Measurements from ENCODE around the gene DMRT2. TPM values are rescaled to one million over a fixed set of nuclear protein-coding genes. Genes with fewer than 3 reads are reported as not detected.

The DMRT2 gene
- total and polyA plus RNA-seq, 12 donors: 0.11 to 1.3 (median 0.27) TPM; not detected in 8

GRCh38 chr9:1025131-1025530 lies 25.0 kb upstream of the DMRT2 start:
- TF ChIP-seq CTCF (IDR thresholded peaks at IDR 0.05) (no peak), POLR2A (IDR thresholded peaks at IDR 0.05) (no peak)
- intact Hi-C loops (cut with DNase I): no loop called here
- WGBS, 4 donors: 48 to 73% (median 70%) methylated on average over 8 of the region's 8 CpGs

GRCh38 chr9:1026219-1026618 lies 23.9 kb upstream of the DMRT2 start:
- Histone ChIP-seq H3K4me3 (no peak overlapping the region), H3K36me3 (replicated peaks in 1 of 2) (no peaks in the 10 kb centered on the region), H3K9me3 (replicated peaks in 1 of 3) (peaks cover 0 to 5% (median 0%) of the 10 kb centered on the region in 3 donors), H3K27ac (no peak overlapping the region), H3K27me3 (peaks cover 13% of the 10 kb centered on the region), H3K4me1 (replicated peaks in 1 of 2) (no peaks in the 10 kb centered on the region)
- DNase-seq: no peak
- intact Hi-C loops (cut with DNase I): no loop called here
- TF ChIP-seq POLR2A (IDR thresholded peaks at IDR 0.05) (no peak), CTCF (IDR thresholded peaks at IDR 0.05) (no peak)

More at GRCh38 chr9:1025131-1025530, 25.0 kb upstream of the DMRT2 start:
- no peak for DNase-seq
- Histone ChIP-seq H3K4me1 (replicated peaks in 1 of 2) (no peaks in the 10 kb centered on the region), H3K9me3 (replicated peaks in 1 of 3) (peaks cover 0 to 5% (median 0%) of the 10 kb centered on the region in 3 donors), H3K27me3 (peaks cover 15% of the 10 kb centered on the region), H3K4me3 (no peak overlapping the region), H3K27ac (no peak overlapping the region), H3K36me3 (replicated peaks in 1 of 2) (no peaks in the 10 kb centered on the region)

- Histone ChIP-seq H3K27ac (no peak overlapping the region), H3K27me3 (no peaks in the 10 kb centered on the region), H3K9me3 (replicated peaks in 1 of 3) (no peaks in the 10 kb centered on the region), H3K4me1 (replicated peaks in 1 of 2) (no peaks in the 10 kb centered on the region), H3K36me3 (replicated peaks in 1 of 2) (no peaks in the 10 kb centered on the region), H3K4me3 (no peak overlapping the region)
- WGBS, 4 donors: 52 to 61% (median 57%) methylated on average over 8 of the region's 8 CpGs
- intact Hi-C loops (cut with DNase I): no loop called here
- DNase-seq: no peak
- TF ChIP-seq CTCF (IDR thresholded peaks at IDR 0.05): no peak
Measured at GRCh38 chr9:1028501-1029190, 21.5 kb upstream of the DMRT2 start.

- Histone ChIP-seq H3K4me3 (no peak overlapping the region), H3K9me3 (replicated peaks in 1 of 3) (no peaks in the 10 kb centered on the region), H3K27me3 (no peaks in the 10 kb centered on the region), H3K27ac (no peak overlapping the region), H3K36me3 (replicated peaks in 1 of 2) (no peaks in the 10 kb centered on the region), H3K4me1 (replicated peaks in 1 of 2) (no peaks in the 10 kb centered on the region)
- no peak for DNase-seq
- TF ChIP-seq CTCF (IDR thresholded peaks at IDR 0.05) (no peak), POLR2A (IDR thresholded peaks at IDR 0.05) (no peak)
- intact Hi-C loops (cut with DNase I): no loop called here
- 41 to 54% (median 44%) methylated on average over 11 to 14 of the region's 14 CpGs for WGBS, 4 donors
Measured at GRCh38 chr9:1031951-1032601, 18.1 kb upstream of the DMRT2 start.
